ENCODE data around the gene PRR5.

The PRR5 gene

GRCh38 chr22:44729391-44730021 lies 27.5 kb downstream of the PRR5 start:
- Histone ChIP-seq H3K27me3 (ENCODE audit: insufficient read depth, insufficient read length) (no peaks in the 10 kb centered on the region), H3K36me3 (ENCODE audit: insufficient read depth, insufficient read length, low read length) (peaks cover 70% of the 10 kb centered on the region), H3K4me1 (ENCODE audit: insufficient read depth, insufficient read length) (peaks cover 7% of the 10 kb centered on the region), H3K9ac (ENCODE audit: insufficient read length, low read depth) (no peak overlapping the region), H3K9me3 (ENCODE audit: insufficient read depth, low read length) (no peaks in the 10 kb centered on the region), H3K4me3 (ENCODE audit: insufficient read length, low read depth) (no peak overlapping the region)
- DNase-seq (ENCODE audit: low read depth, low spot score) = no peak
- no peak for TF ChIP-seq SUZ12 (IDR thresholded peaks at IDR 0.05; ENCODE audit: extremely low read depth, insufficient read depth, insufficient read length)
- no peak for TF ChIP-seq ZNF274 (IDR thresholded peaks at IDR 0.05; ENCODE audit: low read depth, low read length)
- no peak for TF ChIP-seq YY1 (IDR thresholded peaks at IDR 0.05; ENCODE audit: insufficient read depth, insufficient read length)

- no peak for TF ChIP-seq SUZ12 (IDR thresholded peaks at IDR 0.05; ENCODE audit: extremely low read depth, insufficient read depth, insufficient read length)
- TF ChIP-seq ZNF274 (IDR thresholded peaks at IDR 0.05; ENCODE audit: low read depth, low read length) = no peak
- TF ChIP-seq YY1 (IDR thresholded peaks at IDR 0.05; ENCODE audit: insufficient read depth, insufficient read length) = no peak
- DNase-seq (ENCODE audit: low read depth, low spot score) = no peak
These were observed 28.0 kb downstream of the PRR5 start for GRCh38 chr22:44730022-44730393.

GRCh38 chr22:44730490-44731356 lies 28.7 kb downstream of the PRR5 start:
- TF ChIP-seq ZNF274 (IDR thresholded peaks at IDR 0.05; ENCODE audit: low read depth, low read length) (no peak), SUZ12 (IDR thresholded peaks at IDR 0.05; ENCODE audit: extremely low read depth, insufficient read depth, insufficient read length) (no peak), YY1 (IDR thresholded peaks at IDR 0.05; ENCODE audit: insufficient read depth, insufficient read length) (no peak)
- Histone ChIP-seq H3K9ac (ENCODE audit: insufficient read length, low read depth) (no peak overlapping the region), H3K36me3 (ENCODE audit: insufficient read depth, insufficient read length, low read length) (peaks cover 61% of the 10 kb centered on the region), H3K4me1 (ENCODE audit: insufficient read depth, insufficient read length) (peaks cover 8% of the 10 kb centered on the region), H3K4me3 (ENCODE audit: insufficient read length, low read depth) (no peak overlapping the region), H3K9me3 (ENCODE audit: insufficient read depth, low read length) (no peaks in the 10 kb centered on the region), H3K27me3 (ENCODE audit: insufficient read depth, insufficient read length) (no peaks in the 10 kb centered on the region)
- DNase-seq (ENCODE audit: low read depth, low spot score) = no peak

More at GRCh38 chr22:44730022-44730393, 28.0 kb downstream of the PRR5 start:
- Histone ChIP-seq H3K27me3 (ENCODE audit: insufficient read depth, insufficient read length) (no peaks in the 10 kb centered on the region), H3K9ac (ENCODE audit: insufficient read length, low read depth) (no peak overlapping the region), H3K4me3 (ENCODE audit: insufficient read length, low read depth) (no peak overlapping the region), H3K36me3 (ENCODE audit: insufficient read depth, insufficient read length, low read length) (peaks cover 67% of the 10 kb centered on the region), H3K4me1 (ENCODE audit: insufficient read depth, insufficient read length) (peaks cover 7% of the 10 kb centered on the region), H3K9me3 (ENCODE audit: insufficient read depth, low read length) (no peaks in the 10 kb centered on the region)

GRCh38 chr22:44731357-44731970 lies 29.5 kb downstream of the PRR5 start:
- TF ChIP-seq SUZ12 (IDR thresholded peaks at IDR 0.05; ENCODE audit: extremely low read depth, insufficient read depth, insufficient read length) (no peak), YY1 (IDR thresholded peaks at IDR 0.05; ENCODE audit: insufficient read depth, insufficient read length) (no peak), ZNF274 (IDR thresholded peaks at IDR 0.05; ENCODE audit: low read depth, low read length) (no peak)
- Histone ChIP-seq H3K36me3 (ENCODE audit: insufficient read depth, insufficient read length, low read length) (peaks cover 54% of the 10 kb centered on the region), H3K4me1 (ENCODE audit: insufficient read depth, insufficient read length) (peaks cover 9% of the 10 kb centered on the region), H3K9ac (ENCODE audit: insufficient read length, low read depth) (no peak overlapping the region), H3K27me3 (ENCODE audit: insufficient read depth, insufficient read length) (no peaks in the 10 kb centered on the region), H3K4me3 (ENCODE audit: insufficient read length, low read depth) (no peak overlapping the region), H3K9me3 (ENCODE audit: insufficient read depth, low read length) (no peaks in the 10 kb centered on the region)
- DNase-seq (ENCODE audit: low read depth, low spot score) = no peak

- TF ChIP-seq SUZ12 (IDR thresholded peaks at IDR 0.05; ENCODE audit: extremely low read depth, insufficient read depth, insufficient read length) (no peak), YY1 (IDR thresholded peaks at IDR 0.05; ENCODE audit: insufficient read depth, insufficient read length) (no peak), ZNF274 (IDR thresholded peaks at IDR 0.05; ENCODE audit: low read depth, low read length) (no peak)
- H3K27me3 ChIP-seq (ENCODE audit: insufficient read depth, insufficient read length) = no peaks in the 10 kb centered on the region
- DNase-seq (ENCODE audit: low read depth, low spot score) = no peak
- no peak overlapping the region for H3K9ac ChIP-seq (ENCODE audit: insufficient read length, low read depth)
- peaks cover 48% of the 10 kb centered on the region for H3K36me3 ChIP-seq (ENCODE audit: insufficient read depth, insufficient read length, low read length)
- no peak overlapping the region for H3K4me3 ChIP-seq (ENCODE audit: insufficient read length, low read depth)
- no peaks in the 10 kb centered on the region for H3K9me3 ChIP-seq (ENCODE audit: insufficient read depth, low read length)
- H3K4me1 ChIP-seq (ENCODE audit: insufficient read depth, insufficient read length) = peaks cover 10% of the 10 kb centered on the region
These were observed 30.1 kb downstream of the PRR5 start for GRCh38 chr22:44732017-44732561.

- no peak overlapping the region for H3K4me3 ChIP-seq (ENCODE audit: insufficient read length, low read depth)
- peaks cover 42% of the 10 kb centered on the region for H3K36me3 ChIP-seq (ENCODE audit: insufficient read depth, insufficient read length, low read length)
- no peak for DNase-seq (ENCODE audit: low read depth, low spot score)
- H3K9me3 ChIP-seq (ENCODE audit: insufficient read depth, low read length) = no peaks in the 10 kb centered on the region
- no peak overlapping the region for H3K9ac ChIP-seq (ENCODE audit: insufficient read length, low read depth)
- no peak for TF ChIP-seq ZNF274 (IDR thresholded peaks at IDR 0.05; ENCODE audit: low read depth, low read length)
- TF ChIP-seq SUZ12 (IDR thresholded peaks at IDR 0.05; ENCODE audit: extremely low read depth, insufficient read depth, insufficient read length) = no peak
- no peak for TF ChIP-seq YY1 (IDR thresholded peaks at IDR 0.05; ENCODE audit: insufficient read depth, insufficient read length)
- H3K4me1 ChIP-seq (ENCODE audit: insufficient read depth, insufficient read length) = peaks cover 10% of the 10 kb centered on the region
- H3K27me3 ChIP-seq (ENCODE audit: insufficient read depth, insufficient read length) = no peaks in the 10 kb centered on the region
These were observed 30.7 kb downstream of the PRR5 start for GRCh38 chr22:44732661-44733060.
